A549 (cell line): ENCODE results near the gene IL20RB.

Source experiments
- EP300 ChIP-seq, 2 experiments: fragments of >200 bp; sonication (Bioruptor Twin); formaldehyde crosslinking; IDR thresholded peaks; 2 replicates in 1 of 2; 3 replicates in 1 of 2; pipeline ENCODE4 v1.6.1; 2016 to 2017
- GATA3 ChIP-seq: IDR thresholded peaks from 2 replicates; pipeline ENCODE4 v1.6.1; 2012; ENCODE audit warnings: borderline replicate concordance
- JUN ChIP-seq, 2 experiments: fragments of >200 bp; sonication (Bioruptor Twin); formaldehyde crosslinking; IDR thresholded peaks; 2 replicates in 1 of 2; 3 replicates in 1 of 2; pipeline ENCODE4 v1.6.1; 2016 to 2017
- JUNB ChIP-seq: fragments of >200 bp; sonication (Bioruptor Twin); formaldehyde crosslinking; IDR thresholded peaks from 2 replicates; pipeline ENCODE4 v1.6.1; 2016
- KDM1A ChIP-seq: fragments of 200-600 bp; sonication (generic); IDR thresholded peaks from 2 replicates; pipeline ENCODE4 v1.6.1; 2016; ENCODE audit warnings: low read depth, mild to moderate bottlenecking
- RAD21 ChIP-seq, 2 experiments: fragments of >200 bp in 1 of 2; sonication (Bioruptor Twin) in 1 of 2; formaldehyde crosslinking in 1 of 2; IDR thresholded peaks in 1 of 2; conservative IDR thresholded peaks in 1 of 2; 2 replicates in 1 of 2; 3 replicates in 1 of 2; pipeline ENCODE4 v1.6.1; 2012 to 2018; ENCODE audit warnings: inconsistent platforms in 1 of 2
- SMC3 ChIP-seq: fragments of >200 bp; sonication (Bioruptor Twin); formaldehyde crosslinking; IDR thresholded peaks from 3 replicates; pipeline ENCODE4 v1.6.1; 2018; ENCODE audit warnings: inconsistent platforms
- TF ChIP-seq, protein P1 (sequence below): fragments of 450-650 bp; IDR thresholded peaks from 2 replicates; pipeline ENCODE4 v1.6.1; 2014; ENCODE audit warnings: antibody characterized with exemption
- TF ChIP-seq, protein P2 (sequence below): fragments of >200 bp; sonication (Bioruptor Twin); formaldehyde crosslinking; IDR thresholded peaks from 3 replicates; pipeline ENCODE4 v1.5.1; 2016

GRCh38 chr3:137041686-137042085, 83.9 kb downstream of the IL20RB start:
- TF ChIP-seq SMC3 (no peak), GATA3 (no peak), EP300 (IDR thresholded peaks at IDR 0.05) (no peak), RAD21 (conservative IDR thresholded peaks at IDR 0.05 in 1 of 2, IDR thresholded peaks at IDR 0.05 in 1 of 2) (no peak), JUNB (no peak), JUN (IDR thresholded peaks at IDR 0.05) (no peak), KDM1A (no peak)
- TF ChIP-seq, protein P1, sequence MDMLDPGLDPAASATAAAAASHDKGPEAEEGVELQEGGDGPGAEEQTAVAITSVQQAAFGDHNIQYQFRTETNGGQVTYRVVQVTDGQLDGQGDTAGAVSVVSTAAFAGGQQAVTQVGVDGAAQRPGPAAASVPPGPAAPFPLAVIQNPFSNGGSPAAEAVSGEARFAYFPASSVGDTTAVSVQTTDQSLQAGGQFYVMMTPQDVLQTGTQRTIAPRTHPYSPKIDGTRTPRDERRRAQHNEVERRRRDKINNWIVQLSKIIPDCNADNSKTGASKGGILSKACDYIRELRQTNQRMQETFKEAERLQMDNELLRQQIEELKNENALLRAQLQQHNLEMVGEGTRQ = no peak
- TF ChIP-seq, protein P2, sequence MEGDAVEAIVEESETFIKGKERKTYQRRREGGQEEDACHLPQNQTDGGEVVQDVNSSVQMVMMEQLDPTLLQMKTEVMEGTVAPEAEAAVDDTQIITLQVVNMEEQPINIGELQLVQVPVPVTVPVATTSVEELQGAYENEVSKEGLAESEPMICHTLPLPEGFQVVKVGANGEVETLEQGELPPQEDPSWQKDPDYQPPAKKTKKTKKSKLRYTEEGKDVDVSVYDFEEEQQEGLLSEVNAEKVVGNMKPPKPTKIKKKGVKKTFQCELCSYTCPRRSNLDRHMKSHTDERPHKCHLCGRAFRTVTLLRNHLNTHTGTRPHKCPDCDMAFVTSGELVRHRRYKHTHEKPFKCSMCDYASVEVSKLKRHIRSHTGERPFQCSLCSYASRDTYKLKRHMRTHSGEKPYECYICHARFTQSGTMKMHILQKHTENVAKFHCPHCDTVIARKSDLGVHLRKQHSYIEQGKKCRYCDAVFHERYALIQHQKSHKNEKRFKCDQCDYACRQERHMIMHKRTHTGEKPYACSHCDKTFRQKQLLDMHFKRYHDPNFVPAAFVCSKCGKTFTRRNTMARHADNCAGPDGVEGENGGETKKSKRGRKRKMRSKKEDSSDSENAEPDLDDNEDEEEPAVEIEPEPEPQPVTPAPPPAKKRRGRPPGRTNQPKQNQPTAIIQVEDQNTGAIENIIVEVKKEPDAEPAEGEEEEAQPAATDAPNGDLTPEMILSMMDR = no peak
